GM12878 (cell line): Measurements from ENCODE around the gene LSM10.

ENCODE experiments used
- CTCF ChIP-seq, 3 experiments: IDR thresholded peaks in 2 of 3; conservative IDR thresholded peaks in 1 of 3; 2 replicates each; pipeline ENCODE4 v1.5.1; 2011; ENCODE audit warnings: low read depth in 3 of 3, low read length in 3 of 3, mild to moderate bottlenecking in 3 of 3, control low read depth in 2 of 3, moderate library complexity in 2 of 3, inconsistent platforms in 1 of 3, mixed read lengths in 1 of 3; ENCODE audit not compliant: control insufficient read depth in 2 of 3, insufficient read depth in 1 of 3; ENCODE audit errors: extremely low read depth in 1 of 3
- JUNB ChIP-seq: IDR thresholded peaks from 2 replicates; pipeline ENCODE4 v1.6.1; 2016; ENCODE audit warnings: antibody characterized with exemption, mild to moderate bottlenecking
- RAD51 ChIP-seq: fragments of 450-650 bp; IDR thresholded peaks from 2 replicates; pipeline ENCODE4 v1.6.1; 2016; ENCODE audit warnings: moderate library complexity, mild to moderate bottlenecking, inconsistent platforms
- SP1 ChIP-seq: IDR thresholded peaks from one replicate; pipeline ENCODE4 v1.6.1; 2011; ENCODE audit warnings: low read depth, low read length
- TCF12 ChIP-seq: IDR thresholded peaks from 2 replicates; pipeline ENCODE4 v1.6.1; 2011; ENCODE audit warnings: low read depth, mild to moderate bottlenecking, low read length
- ZNF24 ChIP-seq: fragments of 450-650 bp; IDR thresholded peaks from 2 replicates; pipeline ENCODE4 v1.6.1; 2017; ENCODE audit warnings: antibody characterized with exemption, mild to moderate bottlenecking
- ZSCAN29 ChIP-seq: fragments of 450-650 bp; IDR thresholded peaks from 2 replicates; pipeline ENCODE4 v1.6.1; 2017; ENCODE audit warnings: mild to moderate bottlenecking, moderate library complexity
- TF ChIP-seq, protein P1 (sequence below): IDR thresholded peaks from 2 replicates; pipeline ENCODE4 v1.6.1; 2012; ENCODE audit warnings: mild to moderate bottlenecking, low read depth, low read length

GRCh38 chr1:36420409-36420808 is 22.7 kb upstream of the LSM10 start:
- TF ChIP-seq CTCF (IDR thresholded peaks at IDR 0.05 in 2 of 3, conservative IDR thresholded peaks at IDR 0.05 in 1 of 3; ENCODE audit: control insufficient read depth in 2 of 3, extremely low read depth in 1 of 3, insufficient read depth in 1 of 3, low read depth in 3 of 3, low read length in 3 of 3) (no peak), RAD51 (no peak), JUNB (no peak), TCF12 (no peak), SP1 (no peak), ZNF24 (no peak), ZSCAN29 (no peak)
- TF ChIP-seq, protein P1, sequence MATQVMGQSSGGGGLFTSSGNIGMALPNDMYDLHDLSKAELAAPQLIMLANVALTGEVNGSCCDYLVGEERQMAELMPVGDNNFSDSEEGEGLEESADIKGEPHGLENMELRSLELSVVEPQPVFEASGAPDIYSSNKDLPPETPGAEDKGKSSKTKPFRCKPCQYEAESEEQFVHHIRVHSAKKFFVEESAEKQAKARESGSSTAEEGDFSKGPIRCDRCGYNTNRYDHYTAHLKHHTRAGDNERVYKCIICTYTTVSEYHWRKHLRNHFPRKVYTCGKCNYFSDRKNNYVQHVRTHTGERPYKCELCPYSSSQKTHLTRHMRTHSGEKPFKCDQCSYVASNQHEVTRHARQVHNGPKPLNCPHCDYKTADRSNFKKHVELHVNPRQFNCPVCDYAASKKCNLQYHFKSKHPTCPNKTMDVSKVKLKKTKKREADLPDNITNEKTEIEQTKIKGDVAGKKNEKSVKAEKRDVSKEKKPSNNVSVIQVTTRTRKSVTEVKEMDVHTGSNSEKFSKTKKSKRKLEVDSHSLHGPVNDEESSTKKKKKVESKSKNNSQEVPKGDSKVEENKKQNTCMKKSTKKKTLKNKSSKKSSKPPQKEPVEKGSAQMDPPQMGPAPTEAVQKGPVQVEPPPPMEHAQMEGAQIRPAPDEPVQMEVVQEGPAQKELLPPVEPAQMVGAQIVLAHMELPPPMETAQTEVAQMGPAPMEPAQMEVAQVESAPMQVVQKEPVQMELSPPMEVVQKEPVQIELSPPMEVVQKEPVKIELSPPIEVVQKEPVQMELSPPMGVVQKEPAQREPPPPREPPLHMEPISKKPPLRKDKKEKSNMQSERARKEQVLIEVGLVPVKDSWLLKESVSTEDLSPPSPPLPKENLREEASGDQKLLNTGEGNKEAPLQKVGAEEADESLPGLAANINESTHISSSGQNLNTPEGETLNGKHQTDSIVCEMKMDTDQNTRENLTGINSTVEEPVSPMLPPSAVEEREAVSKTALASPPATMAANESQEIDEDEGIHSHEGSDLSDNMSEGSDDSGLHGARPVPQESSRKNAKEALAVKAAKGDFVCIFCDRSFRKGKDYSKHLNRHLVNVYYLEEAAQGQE: no peak
